Diencephalon (tissue), 1 donor: ENCODE measurements around the gene FLT3LG. TPM values are rescaled to one million over a fixed set of nuclear protein-coding genes. Genes with fewer than 3 reads are reported as not detected.
A peak's percentile ranks its signal among the peaks of the same experiment; 100 is the strongest.

ENCODE experiments used
- small RNA-seq: library from RNA; depleted of rRNA; stranded (forward); fragments of <200 nt; gene quantifications from one replicate; pipeline ENCODE3, GENCODE V24; 2014
- total RNA-seq: library from RNA; depleted of rRNA; stranded (reverse); fragments of >200 nt; gene quantifications from one replicate; pipeline ENCODE4 v1.2.3, GENCODE V29; 2014

The FLT3LG gene, protein sequence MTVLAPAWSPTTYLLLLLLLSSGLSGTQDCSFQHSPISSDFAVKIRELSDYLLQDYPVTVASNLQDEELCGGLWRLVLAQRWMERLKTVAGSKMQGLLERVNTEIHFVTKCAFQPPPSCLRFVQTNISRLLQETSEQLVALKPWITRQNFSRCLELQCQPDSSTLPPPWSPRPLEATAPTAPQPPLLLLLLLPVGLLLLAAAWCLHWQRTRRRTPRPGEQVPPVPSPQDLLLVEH
- 0.69 TPM for total RNA-seq

DNA sequence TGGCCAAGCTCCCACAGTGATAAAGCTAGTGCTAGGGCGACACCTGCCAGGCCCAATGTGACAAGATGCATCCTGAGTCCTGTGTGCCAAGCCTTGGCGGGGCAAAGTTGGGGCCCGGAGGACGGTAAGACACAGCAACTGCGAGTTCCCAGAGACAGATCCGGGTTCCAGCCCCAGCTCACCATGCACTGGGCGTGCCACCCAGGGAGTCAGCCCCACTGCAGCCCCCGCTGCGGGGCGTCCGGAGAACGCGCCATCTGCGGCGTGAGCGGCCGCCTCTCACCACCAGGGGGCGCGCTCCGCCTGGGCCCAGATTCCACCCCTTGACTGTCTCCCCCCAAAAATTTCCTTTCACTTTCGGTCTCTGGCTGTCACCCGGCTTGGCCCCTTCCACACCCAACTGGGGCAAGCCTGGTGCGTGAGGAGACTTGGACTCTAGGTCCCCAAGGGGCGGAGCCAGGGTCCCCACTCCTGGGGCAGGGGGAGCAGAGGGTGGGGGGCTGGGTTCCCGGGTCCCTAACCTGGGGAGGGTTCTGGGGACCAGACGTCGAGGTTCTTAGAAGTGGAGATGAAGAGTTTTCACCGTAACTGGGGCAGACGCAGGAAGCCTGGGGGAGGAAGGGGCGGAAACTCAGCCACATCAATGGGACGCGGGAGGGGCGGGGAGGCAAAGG, at the start of gene FLT3LG:
FLT3LG (plus strand) TSS at position 348 of the 674 bp plus-strand sequence. CDS start 425 bp downstream, outside the sequence.

DNA sequence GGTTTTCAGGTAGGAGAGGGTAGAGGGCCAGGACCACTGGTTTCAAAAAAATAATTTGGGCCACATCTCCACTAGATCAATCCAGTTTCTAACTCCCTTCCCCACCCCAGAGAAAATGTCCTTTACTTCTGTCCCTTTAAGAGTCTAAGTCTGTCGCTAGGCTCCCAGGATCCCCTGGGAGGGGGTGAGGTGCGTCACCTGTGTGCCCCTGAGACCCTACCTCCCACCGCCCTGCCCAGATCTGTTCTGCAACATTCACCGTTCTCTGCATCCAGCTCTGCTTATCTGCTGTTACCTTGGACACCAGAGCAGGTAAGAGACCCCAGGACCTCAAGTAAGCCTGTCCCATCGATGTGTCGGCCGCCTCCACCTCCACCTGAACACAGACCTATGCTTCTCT, 48.8 kb upstream of the FLT3LG start, which contains the start of gene GFY:
GFY (plus strand) TSS at position 211 of the 400 bp plus-strand sequence. CDS start 1,043 bp downstream, outside the sequence.

DNA sequence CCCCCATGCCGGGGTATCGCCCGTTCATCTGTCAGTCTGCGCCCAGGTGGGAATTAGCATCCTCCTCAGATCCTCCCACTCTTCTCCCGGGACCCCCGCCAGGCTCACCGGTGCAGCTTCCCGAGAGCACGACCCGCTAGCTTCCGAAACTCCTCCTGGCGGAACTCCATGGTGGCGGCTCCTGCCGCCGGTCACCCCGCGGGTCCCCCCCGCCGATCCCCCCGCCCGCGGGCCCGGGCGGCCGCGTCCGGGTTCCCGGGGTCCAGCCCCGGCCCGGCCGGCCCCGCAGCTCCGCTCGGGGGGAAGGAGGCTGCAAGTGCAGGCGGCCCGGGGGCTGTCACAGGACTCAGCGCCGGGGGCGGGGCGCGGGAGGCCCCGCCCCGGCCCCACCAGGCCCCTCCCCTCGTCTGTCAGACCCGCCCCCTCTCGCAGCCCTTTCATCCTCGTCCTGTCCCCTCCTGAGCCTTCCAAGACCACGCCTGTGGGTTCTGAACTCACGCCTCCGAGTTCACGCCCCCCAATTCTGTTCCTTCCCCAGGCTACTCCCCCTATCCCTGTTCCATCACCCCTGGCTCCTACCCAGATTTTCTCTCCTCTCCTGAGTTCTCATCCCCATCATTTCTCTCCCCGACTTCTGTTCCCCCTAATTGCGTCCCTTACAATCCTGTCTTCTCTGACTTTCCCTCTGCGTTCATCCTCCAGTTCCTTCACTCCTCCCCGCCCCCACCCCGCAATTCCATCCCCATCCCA, 32.6 kb upstream of the FLT3LG start, which contains the start of gene SLC17A7:
SLC17A7 (minus strand) TSS at position 318 of the 750 bp plus-strand sequence; CDS start at position 170, 148 bp downstream.

DNA sequence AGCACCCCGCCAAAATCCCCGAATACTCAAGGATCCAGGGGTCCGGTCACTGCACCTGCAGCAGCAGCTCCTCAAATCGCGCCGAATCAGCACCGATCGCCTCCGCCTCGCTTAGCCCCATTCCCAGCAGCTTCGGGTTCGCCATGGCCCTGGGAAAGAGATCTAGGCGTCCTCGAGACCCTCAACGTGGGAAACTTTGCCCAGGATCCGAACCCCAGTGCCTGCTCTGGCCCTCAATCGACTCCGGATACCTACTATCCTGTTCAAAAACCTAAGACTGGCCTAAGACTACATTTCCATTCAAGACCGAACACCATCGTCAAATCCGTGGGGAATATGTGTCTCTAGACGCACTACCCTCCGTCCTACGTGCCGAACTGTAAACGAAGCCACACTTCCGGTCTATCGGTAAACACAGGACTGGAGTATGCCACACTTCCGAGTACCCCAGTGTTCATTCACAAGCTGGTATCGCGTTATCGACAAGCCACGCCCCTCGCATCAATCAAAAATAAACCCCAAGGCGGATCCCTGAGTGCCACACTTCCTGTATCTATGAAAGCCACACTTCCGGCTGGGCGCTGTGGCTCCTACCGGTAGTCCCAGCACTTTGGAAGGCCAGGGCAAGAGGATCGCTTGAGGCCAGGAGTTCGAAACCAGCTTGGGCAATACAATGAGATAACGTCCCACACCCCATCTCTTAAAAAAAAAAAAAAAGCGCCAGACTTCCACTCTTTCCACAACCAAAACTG, 22.4 kb upstream of the FLT3LG start, which contains the start of gene PIH1D1:
PIH1D1 (minus strand) TSS at position 385 of the 752 bp plus-strand sequence; CDS start at position 145, 240 bp downstream.

DNA sequence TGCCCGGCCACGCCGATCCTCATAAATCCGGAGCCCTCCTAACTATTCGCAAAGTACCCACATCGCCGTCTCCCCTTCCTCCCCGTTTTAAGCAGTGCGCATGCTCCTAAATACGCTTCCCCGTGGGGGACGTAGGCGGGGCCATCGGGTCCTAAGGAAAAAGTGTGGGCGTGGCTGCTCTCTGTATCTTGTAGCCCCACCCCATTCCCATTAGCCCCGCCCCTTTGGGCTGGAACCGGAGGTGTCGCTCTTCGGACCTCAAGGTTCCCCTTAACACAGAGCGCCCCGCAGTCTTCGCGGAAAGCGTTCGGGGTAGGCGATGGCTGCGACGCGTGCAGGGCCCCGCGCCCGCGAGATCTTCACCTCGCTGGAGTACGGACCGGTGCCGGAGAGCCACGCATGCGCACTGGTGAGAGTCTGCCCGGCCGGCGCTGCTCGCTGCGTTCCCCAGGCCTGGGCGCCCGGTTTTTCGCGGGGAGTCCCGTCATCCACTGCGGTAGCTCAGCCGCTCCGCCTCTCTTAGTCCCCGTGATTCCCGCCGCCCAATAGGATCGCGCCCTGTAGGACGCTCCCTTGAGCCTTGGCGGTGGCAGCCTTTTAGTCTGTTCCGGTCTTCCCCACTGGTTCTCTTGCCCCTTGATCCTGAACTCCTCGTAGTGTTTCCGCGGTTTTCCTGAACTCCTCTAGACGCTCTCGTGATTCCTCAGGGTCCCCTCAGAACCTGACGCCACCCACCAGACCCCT, 20.8 kb upstream of the FLT3LG start, which contains the start of gene ALDH16A1:
ALDH16A1 (plus strand) TSS at position 213 of the 744 bp plus-strand sequence; CDS start at position 320, 107 bp downstream.

DNA sequence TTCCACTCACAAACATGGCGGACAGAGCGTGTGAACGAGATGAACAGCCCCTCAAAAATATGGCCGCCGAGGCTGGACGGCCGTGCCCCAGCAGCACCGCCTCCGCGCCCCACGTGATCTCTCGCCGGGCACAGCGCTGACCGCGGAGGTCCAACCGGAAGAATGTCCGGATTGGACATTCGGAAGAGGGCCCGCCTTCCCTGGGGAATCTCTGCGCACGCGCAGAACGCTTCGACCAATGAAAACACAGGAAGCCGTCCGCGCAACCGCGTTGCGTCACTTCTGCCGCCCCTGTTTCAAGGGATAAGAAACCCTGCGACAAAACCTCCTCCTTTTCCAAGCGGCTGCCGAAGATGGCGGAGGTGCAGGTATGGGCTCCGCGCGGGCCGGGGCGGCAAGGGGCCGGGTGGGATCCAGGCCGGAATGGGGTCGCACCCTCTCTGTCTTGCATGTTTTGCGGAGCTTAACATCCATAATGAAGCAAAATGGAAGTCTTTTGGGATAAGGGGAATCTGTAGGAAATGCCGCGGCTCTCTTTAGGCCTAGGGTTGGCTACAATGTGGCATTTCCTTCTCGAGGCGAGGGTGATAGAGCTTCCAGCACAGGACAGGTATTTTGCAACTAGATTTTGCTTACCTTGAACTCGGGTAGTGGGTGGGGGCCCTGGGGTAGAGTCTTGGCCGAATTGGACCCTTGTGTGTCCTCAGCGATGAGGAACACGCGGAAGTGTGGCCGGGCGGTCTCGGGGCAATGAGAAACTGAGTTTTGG, 13.4 kb downstream of the FLT3LG start, which contains the start of gene RPL13A:
RPL13A (plus strand) TSS at position 332 of the 769 bp plus-strand sequence; CDS start at position 354, 22 bp downstream.

Small RNA genes within 50 kb of the gene (small RNA-seq; reads per million reads assigned to genes)
- gene COX6CP7 (not detected), gene MIR150 (25.1 reads per million, percentile 95 among the genes with 10 or more reads in this experiment), gene SNORD32A (not detected), gene SNORD33 (not detected), gene SNORD34 (not detected), gene SNORD35A (not detected), gene SNORD35B (not detected)

Other genes with a start within 250 kb of the FLT3LG start
- gene SLC6A16, start 149.0 kb upstream of the FLT3LG start, total RNA-seq: 1.2 TPM
- 2.1 TPM for gene CD37, start 138.8 kb upstream of the FLT3LG start, total RNA-seq
- gene TEAD2, start 111.8 kb upstream of the FLT3LG start, total RNA-seq: 10.8 TPM
- gene DKKL1, start 110.3 kb upstream of the FLT3LG start, total RNA-seq: 1.6 TPM
- not detected for gene KASH5, start 86.0 kb upstream of the FLT3LG start, total RNA-seq
- gene PTH2, start 50.8 kb upstream of the FLT3LG start, total RNA-seq: not detected
- not detected for gene GFY, start 48.8 kb upstream of the FLT3LG start, total RNA-seq
- gene SLC17A7, start 32.7 kb upstream of the FLT3LG start, total RNA-seq: 1.2 TPM
- gene PIH1D1, start 22.4 kb upstream of the FLT3LG start, total RNA-seq: 60.2 TPM
- 11.3 TPM for gene ALDH16A1, start 21.0 kb upstream of the FLT3LG start, total RNA-seq
- gene RPL13A, start 13.4 kb downstream of the FLT3LG start, total RNA-seq: 2,032 TPM
- gene RPS11, start 22.2 kb downstream of the FLT3LG start, total RNA-seq: 2,275 TPM
- gene FCGRT, start 38.4 kb downstream of the FLT3LG start, total RNA-seq: 19.1 TPM
- gene RCN3, start 53.8 kb downstream of the FLT3LG start, total RNA-seq: 3.9 TPM
- 34.4 TPM for gene NOSIP, start 106.3 kb downstream of the FLT3LG start, total RNA-seq
- gene PRRG2, start 107.1 kb downstream of the FLT3LG start, total RNA-seq: 1.2 TPM
- 5.8 TPM for gene PRR12, start 117.0 kb downstream of the FLT3LG start, total RNA-seq
- gene RRAS, start 165.9 kb downstream of the FLT3LG start, total RNA-seq: 1.4 TPM
- 14.1 TPM for gene SCAF1, start 168.0 kb downstream of the FLT3LG start, total RNA-seq
- gene IRF3, start 191.6 kb downstream of the FLT3LG start, total RNA-seq: 19.1 TPM
- 0.69 TPM for gene BCL2L12, start 191.7 kb downstream of the FLT3LG start, total RNA-seq
- gene PRMT1, start 203.1 kb downstream of the FLT3LG start, total RNA-seq: 211 TPM
- gene ADM5, start 215.4 kb downstream of the FLT3LG start, total RNA-seq: 1.4 TPM
- gene CPT1C, start 216.9 kb downstream of the FLT3LG start, total RNA-seq: 54.4 TPM